BE2C (cell line): ENCODE measurements around the gene CASP10.
"Not testable (repeated sequence)": the region's sequence is repeated elsewhere in the genome, so short reads cannot be mapped to it uniquely, and the experiment has no call there.

Source experiments
- DNase-seq: peaks from one replicate; pipeline ENCODE4 v3.0.0-alpha.2; 2020
- H3K27me3 ChIP-seq: fragments of 250-450 bp; sonication (Bioruptor Pico); 2 replicates; pipeline ENCODE4 v1.5.1; 2020; ENCODE audit warnings: mild to moderate bottlenecking
- H3K36me3 ChIP-seq: fragments of 250-450 bp; sonication (Bioruptor Pico); 2 replicates; pipeline ENCODE4 v1.5.1; 2020; ENCODE audit warnings: mild to moderate bottlenecking
- H3K4me1 ChIP-seq: fragments of 250-450 bp; sonication (Bioruptor Pico); 2 replicates; pipeline ENCODE4 v1.5.1; 2020
- H3K4me3 ChIP-seq: 2 replicates; pipeline ENCODE4 v1.5.1; 2011; ENCODE audit warnings: low read depth, low read length
- H3K9me3 ChIP-seq: fragments of 250-450 bp; sonication (Bioruptor Pico); 2 replicates; pipeline ENCODE4 v1.5.1; 2020
- TF ChIP-seq, protein P1 (sequence below): IDR thresholded peaks from 2 replicates; pipeline ENCODE4 v1.5.1; 2012; ENCODE audit warnings: mild to moderate bottlenecking, low read depth, low read length

The CASP10 gene

GRCh38 chr2:201139836-201140604 lies 42.9 kb upstream of the CASP10 start:
- H3K9me3 ChIP-seq, result no peaks in the 10 kb centered on the region
- TF ChIP-seq, protein P1, sequence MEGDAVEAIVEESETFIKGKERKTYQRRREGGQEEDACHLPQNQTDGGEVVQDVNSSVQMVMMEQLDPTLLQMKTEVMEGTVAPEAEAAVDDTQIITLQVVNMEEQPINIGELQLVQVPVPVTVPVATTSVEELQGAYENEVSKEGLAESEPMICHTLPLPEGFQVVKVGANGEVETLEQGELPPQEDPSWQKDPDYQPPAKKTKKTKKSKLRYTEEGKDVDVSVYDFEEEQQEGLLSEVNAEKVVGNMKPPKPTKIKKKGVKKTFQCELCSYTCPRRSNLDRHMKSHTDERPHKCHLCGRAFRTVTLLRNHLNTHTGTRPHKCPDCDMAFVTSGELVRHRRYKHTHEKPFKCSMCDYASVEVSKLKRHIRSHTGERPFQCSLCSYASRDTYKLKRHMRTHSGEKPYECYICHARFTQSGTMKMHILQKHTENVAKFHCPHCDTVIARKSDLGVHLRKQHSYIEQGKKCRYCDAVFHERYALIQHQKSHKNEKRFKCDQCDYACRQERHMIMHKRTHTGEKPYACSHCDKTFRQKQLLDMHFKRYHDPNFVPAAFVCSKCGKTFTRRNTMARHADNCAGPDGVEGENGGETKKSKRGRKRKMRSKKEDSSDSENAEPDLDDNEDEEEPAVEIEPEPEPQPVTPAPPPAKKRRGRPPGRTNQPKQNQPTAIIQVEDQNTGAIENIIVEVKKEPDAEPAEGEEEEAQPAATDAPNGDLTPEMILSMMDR, result no peak

GRCh38 chr2:201144101-201145051 lies 38.6 kb upstream of the CASP10 start:
- H3K9me3 ChIP-seq, result no peaks in the 10 kb centered on the region
- no peak overlapping the region for H3K4me3 ChIP-seq
- TF ChIP-seq, protein P1, result no peak
- DNase-seq, result no peak
- no peaks in the 10 kb centered on the region for H3K27me3 ChIP-seq
- no peaks in the 10 kb centered on the region for H3K4me1 ChIP-seq
- no peaks in the 10 kb centered on the region for H3K36me3 ChIP-seq

More at GRCh38 chr2:201139836-201140604, 42.9 kb upstream of the CASP10 start:
- H3K4me1 ChIP-seq, result no peaks in the 10 kb centered on the region
- peaks cover 11% of the 10 kb centered on the region; the same call in 1 of the 2 replicates for H3K36me3 ChIP-seq
- H3K27me3 ChIP-seq, result no peaks in the 10 kb centered on the region
- no peak for DNase-seq
- H3K4me3 ChIP-seq, result no peak overlapping the region

GRCh38 chr2:201148434-201148990 lies 34.4 kb upstream of the CASP10 start:
- TF ChIP-seq, protein P1, result no peak
- H3K27me3 ChIP-seq, result no peaks in the 10 kb centered on the region
- no peak overlapping the region for H3K4me3 ChIP-seq
- no peak for DNase-seq
- H3K9me3 ChIP-seq, result no peaks in the 10 kb centered on the region
- H3K4me1 ChIP-seq, result peaks cover 4% of the 10 kb centered on the region
- H3K36me3 ChIP-seq, result peaks cover 2% of the 10 kb centered on the region; the same call in 1 of the 2 replicates

DNA sequence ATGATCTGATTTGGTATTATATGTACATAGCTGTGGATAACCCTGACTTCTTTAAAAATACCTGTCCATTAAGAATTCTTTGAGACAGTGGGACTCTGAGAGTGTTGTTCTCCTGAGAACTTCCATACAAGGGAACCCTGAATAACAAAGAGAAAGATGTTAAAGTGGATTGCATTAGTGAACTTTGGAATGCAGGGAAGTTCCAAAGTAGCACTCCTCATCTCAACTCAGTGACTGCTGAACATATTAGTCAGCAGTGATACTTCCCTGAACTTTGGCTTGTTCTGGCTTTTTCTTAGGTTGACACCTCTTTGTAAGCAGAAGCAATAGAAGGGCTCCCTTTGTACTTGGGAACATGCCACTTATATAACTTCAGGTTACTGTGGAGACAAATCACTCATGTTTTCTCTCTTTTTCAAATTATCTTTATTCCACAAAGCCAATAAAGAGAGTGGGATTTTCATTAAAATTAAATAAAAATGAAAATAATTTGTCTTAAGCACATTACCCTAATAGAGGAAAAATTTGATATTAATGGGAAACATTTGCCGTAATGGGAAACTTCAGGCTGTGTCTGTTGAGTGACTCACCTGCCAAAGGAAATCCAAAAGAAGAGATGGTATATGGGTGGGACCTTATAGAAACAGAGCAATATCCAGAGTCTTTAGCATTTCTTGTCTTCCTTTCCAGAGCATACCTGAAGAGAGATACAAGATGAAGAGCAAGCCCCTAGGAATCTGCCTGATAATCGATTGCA lies 33.7 kb upstream of the CASP10 start:
- TF ChIP-seq, protein P1, result no peak
- no peaks in the 10 kb centered on the region for H3K9me3 ChIP-seq
- no peak overlapping the region for H3K4me3 ChIP-seq
- no peaks in the 10 kb centered on the region for H3K27me3 ChIP-seq
- H3K4me1 ChIP-seq, result peaks cover 4% of the 10 kb centered on the region
- peaks cover 2% of the 10 kb centered on the region; the same call in 1 of the 2 replicates for H3K36me3 ChIP-seq
- no peak for DNase-seq

- not testable (repeated sequence) for H3K4me3 ChIP-seq, DNase-seq
Observed at GRCh38 chr2:201149821-201150165, 33.1 kb upstream of the CASP10 start.

More at GRCh38 chr2:201149821-201150165, 33.1 kb upstream of the CASP10 start:
- H3K9me3 ChIP-seq, H3K36me3 ChIP-seq, H3K27me3 ChIP-seq, H3K4me1 ChIP-seq: not testable (repeated sequence)
